Vagina (tissue), 2 donors: ENCODE data around the gene CEBPG. TPM values are rescaled to one million over a fixed set of nuclear protein-coding genes. Genes with fewer than 3 reads are reported as not detected.

Source experiments
- DNase-seq, 2 donors: peaks; one replicate each; pipeline ENCODE4 v3.0.0-alpha.2; 2017; ENCODE audit errors: extremely low spot score in 2 of 2
- H3K27ac ChIP-seq: fragments of 200-600 bp; sonication (generic); one replicate; pipeline ENCODE4 v1.5.1; 2019
- H3K27me3 ChIP-seq: fragments of 200-600 bp; sonication (generic); one replicate; pipeline ENCODE4 v1.5.1; 2019
- H3K36me3 ChIP-seq, 2 donors: fragments of 200-600 bp; sonication (generic); one replicate each; pipeline ENCODE4 v1.5.1; 2017 to 2019
- H3K4me1 ChIP-seq: fragments of 200-600 bp; sonication (generic); one replicate; pipeline ENCODE4 v1.5.1; 2019
- H3K4me3 ChIP-seq, 2 donors: fragments of 200-600 bp; sonication (generic); 1 replicate in 1 of 2; 2 replicates in 1 of 2; pipeline ENCODE4 v1.5.1; 2016 to 2019
- H3K9me3 ChIP-seq: fragments of 200-600 bp; sonication (generic); one replicate; pipeline ENCODE4 v1.5.1; 2019
- POLR2A ChIP-seq, 2 donors: fragments of 450-650 bp; IDR thresholded peaks; one replicate each; pipeline ENCODE4 v1.6.1; 2017; ENCODE audit warnings: antibody characterized with exemption in 2 of 2, mild to moderate bottlenecking in 2 of 2, moderate library complexity in 2 of 2
- POLR2AphosphoS5 ChIP-seq, 2 donors: sonication (generic); formaldehyde crosslinking; IDR thresholded peaks; one replicate each; pipeline ENCODE4 v1.9.0; 2017; ENCODE audit warnings: antibody characterized with exemption in 2 of 2, mild to moderate bottlenecking in 2 of 2, low read depth in 1 of 2; ENCODE audit not compliant: insufficient read depth in 1 of 2
- intact Hi-C: fragments of 100-400 bp; cut with DNase I; formaldehyde crosslinking; loops from one replicate; pipeline ENCODE4 v1.15.1; 2023
- total RNA-seq: library from RNA; depleted of rRNA; stranded (reverse); fragments of >200 nt; gene quantifications from one replicate; pipeline ENCODE4 v1.2.3, GENCODE V29; 2016
- TF ChIP-seq, protein P1 (sequence below), 3 experiments: fragments of 450-650 bp in 2 of 3; fragments of 200-600 bp in 1 of 3; sonication (generic) in 1 of 3; IDR thresholded peaks; one replicate each; pipeline ENCODE4 v1.5.1; 2017 to 2019; ENCODE audit warnings: antibody characterized with exemption in 3 of 3, mild to moderate bottlenecking in 2 of 3, moderate library complexity in 2 of 3

Gene CEBPG
- total RNA-seq, 1 donor from 2014 or later, result 20.9 TPM

DNA sequence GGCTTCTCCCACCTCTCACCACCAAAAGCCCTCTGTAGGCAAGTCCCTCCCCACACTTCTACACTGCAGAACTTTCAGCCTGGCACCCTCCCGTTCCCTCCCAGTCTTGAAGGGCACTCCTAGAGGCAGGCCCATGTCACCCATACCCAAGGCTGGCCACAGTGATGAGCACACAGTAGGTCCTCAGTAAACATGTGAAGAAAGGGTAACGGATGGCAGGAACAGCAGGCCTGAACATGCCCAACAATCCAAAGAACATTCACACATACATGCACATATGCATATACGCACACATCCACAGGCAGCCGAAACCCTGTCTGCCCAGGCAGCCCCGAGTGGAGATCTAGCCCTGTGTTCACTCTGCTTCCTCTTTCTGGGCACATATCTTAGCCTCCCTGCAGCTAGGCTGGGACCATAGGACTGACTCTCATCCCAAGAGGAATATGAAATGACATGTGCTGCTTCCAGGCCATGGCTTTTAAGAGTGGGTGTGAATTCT, 55.2 kb downstream of the CEBPG start:
- H3K27me3 ChIP-seq, result no peaks in the 10 kb centered on the region

DNA sequence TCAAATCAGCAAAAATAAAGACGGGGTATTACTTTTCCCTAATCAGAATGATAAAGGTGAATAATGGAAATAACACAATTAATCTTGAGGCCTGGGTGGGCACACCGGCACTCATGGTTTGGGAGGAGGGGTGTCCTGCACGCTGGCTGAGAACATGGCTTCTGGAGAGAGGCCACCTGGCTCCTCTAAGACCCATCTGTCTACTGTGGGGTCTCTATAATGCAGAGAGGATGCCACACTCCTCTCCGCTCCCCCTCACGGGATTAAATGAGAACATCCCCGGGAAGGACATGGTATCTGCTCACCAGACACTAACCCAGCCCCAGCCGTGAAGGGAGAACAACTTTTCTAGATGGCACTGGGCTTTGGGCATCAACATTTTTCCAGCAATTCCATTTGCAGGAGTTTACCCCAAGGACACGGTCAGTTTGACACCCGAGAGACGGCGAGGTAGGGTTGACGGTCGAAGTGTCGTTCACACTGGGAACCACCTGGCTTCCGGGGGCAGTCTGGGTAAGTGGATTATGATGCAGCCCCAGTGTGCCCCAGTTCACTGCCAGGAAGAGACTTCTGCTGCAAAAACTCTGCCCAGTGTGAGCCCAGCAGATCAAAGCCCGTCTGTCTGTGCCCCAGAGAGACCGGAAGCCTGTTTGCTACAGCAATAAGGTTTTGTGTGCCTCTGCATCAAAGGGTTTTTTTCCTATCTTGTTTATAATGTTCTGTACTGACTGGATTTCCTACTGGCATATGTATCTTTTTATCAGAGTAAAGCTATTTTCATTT, 56.6 kb downstream of the CEBPG start:
- Histone ChIP-seq H3K9me3 (no peaks in the 10 kb centered on the region), H3K4me3 (no peak overlapping the region), H3K27me3 (no peaks in the 10 kb centered on the region), H3K27ac (no peak overlapping the region), H3K4me1 (no peaks in the 10 kb centered on the region), H3K36me3 (no peaks in the 10 kb centered on the region)
- no peak for DNase-seq
- TF ChIP-seq POLR2AphosphoS5 (IDR thresholded peaks at IDR 0.05; ENCODE audit: insufficient read depth in 1 of 2, low read depth in 1 of 2), result no peak
- no peak for TF ChIP-seq POLR2A (IDR thresholded peaks at IDR 0.05)
- TF ChIP-seq, protein P1, sequence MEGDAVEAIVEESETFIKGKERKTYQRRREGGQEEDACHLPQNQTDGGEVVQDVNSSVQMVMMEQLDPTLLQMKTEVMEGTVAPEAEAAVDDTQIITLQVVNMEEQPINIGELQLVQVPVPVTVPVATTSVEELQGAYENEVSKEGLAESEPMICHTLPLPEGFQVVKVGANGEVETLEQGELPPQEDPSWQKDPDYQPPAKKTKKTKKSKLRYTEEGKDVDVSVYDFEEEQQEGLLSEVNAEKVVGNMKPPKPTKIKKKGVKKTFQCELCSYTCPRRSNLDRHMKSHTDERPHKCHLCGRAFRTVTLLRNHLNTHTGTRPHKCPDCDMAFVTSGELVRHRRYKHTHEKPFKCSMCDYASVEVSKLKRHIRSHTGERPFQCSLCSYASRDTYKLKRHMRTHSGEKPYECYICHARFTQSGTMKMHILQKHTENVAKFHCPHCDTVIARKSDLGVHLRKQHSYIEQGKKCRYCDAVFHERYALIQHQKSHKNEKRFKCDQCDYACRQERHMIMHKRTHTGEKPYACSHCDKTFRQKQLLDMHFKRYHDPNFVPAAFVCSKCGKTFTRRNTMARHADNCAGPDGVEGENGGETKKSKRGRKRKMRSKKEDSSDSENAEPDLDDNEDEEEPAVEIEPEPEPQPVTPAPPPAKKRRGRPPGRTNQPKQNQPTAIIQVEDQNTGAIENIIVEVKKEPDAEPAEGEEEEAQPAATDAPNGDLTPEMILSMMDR (IDR thresholded peaks at IDR 0.05), result no peak
- intact Hi-C loops, result loop anchor here (10.0 kb wide), 1 partner anchor 335 kb away; no protein-coding TSS in a partner anchor

More for the DNA sequence above, 55.2 kb downstream of the CEBPG start:
- Histone ChIP-seq H3K27ac (no peak overlapping the region), H3K36me3 (no peaks in the 10 kb centered on the region), H3K9me3 (no peaks in the 10 kb centered on the region), H3K4me3 (no peak overlapping the region), H3K4me1 (no peaks in the 10 kb centered on the region)
- no peak for DNase-seq
- no peak for TF ChIP-seq POLR2A (IDR thresholded peaks at IDR 0.05)
- intact Hi-C loops, result no loop called here

DNA sequence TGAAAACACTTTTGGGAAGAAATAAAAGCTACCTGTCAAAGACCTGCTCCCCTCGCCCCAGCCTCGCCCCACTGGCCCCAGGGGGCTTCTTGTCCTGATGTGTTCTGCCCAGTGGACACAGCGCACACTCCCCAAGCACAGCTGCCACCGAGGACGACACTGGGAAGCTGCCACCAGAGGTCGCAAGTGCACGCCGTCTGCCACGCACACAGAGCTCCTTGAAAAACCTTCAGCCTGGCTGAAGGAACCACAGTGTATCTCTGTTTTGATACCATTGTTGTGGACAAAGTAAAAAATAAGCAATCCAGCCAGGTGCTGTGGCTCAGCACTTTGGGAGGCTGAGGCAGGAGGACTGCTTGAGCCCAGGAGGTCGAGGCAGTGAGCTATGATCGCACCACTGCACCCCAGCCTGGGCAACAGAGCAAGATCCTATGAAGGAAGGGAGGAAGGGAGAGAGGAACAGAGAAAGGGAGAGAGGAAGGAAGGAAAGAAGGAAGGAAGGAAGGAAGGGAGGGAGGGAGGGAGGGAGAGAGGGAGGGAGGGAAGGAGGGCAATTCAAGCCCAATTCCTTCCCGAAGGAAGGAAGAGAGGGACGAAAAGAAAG, 57.3 kb downstream of the CEBPG start:
- DNase-seq, result no peak
- intact Hi-C loops, result loop anchor here (10.0 kb wide), 1 partner anchor 334 kb away; no protein-coding TSS in a partner anchor
- no peak overlapping the region for H3K27ac ChIP-seq
- no peak overlapping the region for H3K4me3 ChIP-seq
- no peak for TF ChIP-seq POLR2AphosphoS5 (IDR thresholded peaks at IDR 0.05; ENCODE audit: insufficient read depth in 1 of 2, low read depth in 1 of 2)
- TF ChIP-seq, protein P1 (IDR thresholded peaks at IDR 0.05), result peak; percentile 24 to 56 (median 54)
- H3K27me3 ChIP-seq, result no peaks in the 10 kb centered on the region
- no peaks in the 10 kb centered on the region for H3K9me3 ChIP-seq
- no peaks in the 10 kb centered on the region for H3K4me1 ChIP-seq
- H3K36me3 ChIP-seq, result no peaks in the 10 kb centered on the region

DNA sequence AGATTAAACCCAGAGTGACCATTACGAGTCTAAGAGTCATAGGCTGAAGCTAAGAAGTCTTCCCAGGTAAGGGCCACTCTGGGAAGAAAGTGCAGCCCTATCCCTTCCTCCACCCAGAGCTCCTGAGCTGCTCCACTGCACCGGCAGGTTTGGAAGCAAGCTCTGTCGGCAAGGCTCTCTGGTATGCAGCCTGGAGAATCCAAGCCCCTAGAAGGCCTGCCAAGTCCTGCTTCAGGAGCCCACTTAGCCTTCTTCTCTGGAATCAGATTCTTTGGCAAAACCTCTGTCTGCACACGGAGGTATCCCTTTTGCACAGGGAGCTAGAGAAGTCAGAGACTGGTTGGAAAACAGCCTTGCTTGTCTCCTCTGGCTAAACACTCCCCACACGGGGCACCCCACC, 58.5 kb downstream of the CEBPG start:
- H3K36me3 ChIP-seq, result no peaks in the 10 kb centered on the region
- intact Hi-C loops, result loop anchor here (10.0 kb wide), 1 partner anchor 333 kb away; no protein-coding TSS in a partner anchor
- TF ChIP-seq, protein P1 (IDR thresholded peaks at IDR 0.05), result no peak
- H3K4me1 ChIP-seq, result no peaks in the 10 kb centered on the region
- H3K4me3 ChIP-seq, result no peak overlapping the region
- H3K9me3 ChIP-seq, result no peaks in the 10 kb centered on the region
- DNase-seq, result no peak
- no peaks in the 10 kb centered on the region for H3K27me3 ChIP-seq
- H3K27ac ChIP-seq, result no peak overlapping the region

Other genes with a start within 250 kb of the CEBPG start
- not detected for gene WDR88, start 241.6 kb upstream of the CEBPG start, total RNA-seq
- 20.6 TPM for gene LRP3, start 179.4 kb upstream of the CEBPG start, total RNA-seq
- gene SLC7A10, start 147.9 kb upstream of the CEBPG start, total RNA-seq, result 5.4 TPM
- gene CEBPA, start 71.2 kb upstream of the CEBPG start, total RNA-seq, result 38.3 TPM
- 61.9 TPM for gene PEPD, start 148.1 kb downstream of the CEBPG start, total RNA-seq
- 3.2 TPM for gene CHST8, start 248.2 kb downstream of the CEBPG start, total RNA-seq